NCI-H510A (cell line): ENCODE data around the gene TLX2.
"Not testable (repeated sequence)": the region's sequence is repeated elsewhere in the genome, so short reads cannot be mapped to it uniquely, and the experiment has no call there.

Source experiments
- DNase-seq: peaks from one replicate; lab custom pipeline; 2025; lab: John Stamatoyannopoulos, UW

TLX2 gene

DNA sequence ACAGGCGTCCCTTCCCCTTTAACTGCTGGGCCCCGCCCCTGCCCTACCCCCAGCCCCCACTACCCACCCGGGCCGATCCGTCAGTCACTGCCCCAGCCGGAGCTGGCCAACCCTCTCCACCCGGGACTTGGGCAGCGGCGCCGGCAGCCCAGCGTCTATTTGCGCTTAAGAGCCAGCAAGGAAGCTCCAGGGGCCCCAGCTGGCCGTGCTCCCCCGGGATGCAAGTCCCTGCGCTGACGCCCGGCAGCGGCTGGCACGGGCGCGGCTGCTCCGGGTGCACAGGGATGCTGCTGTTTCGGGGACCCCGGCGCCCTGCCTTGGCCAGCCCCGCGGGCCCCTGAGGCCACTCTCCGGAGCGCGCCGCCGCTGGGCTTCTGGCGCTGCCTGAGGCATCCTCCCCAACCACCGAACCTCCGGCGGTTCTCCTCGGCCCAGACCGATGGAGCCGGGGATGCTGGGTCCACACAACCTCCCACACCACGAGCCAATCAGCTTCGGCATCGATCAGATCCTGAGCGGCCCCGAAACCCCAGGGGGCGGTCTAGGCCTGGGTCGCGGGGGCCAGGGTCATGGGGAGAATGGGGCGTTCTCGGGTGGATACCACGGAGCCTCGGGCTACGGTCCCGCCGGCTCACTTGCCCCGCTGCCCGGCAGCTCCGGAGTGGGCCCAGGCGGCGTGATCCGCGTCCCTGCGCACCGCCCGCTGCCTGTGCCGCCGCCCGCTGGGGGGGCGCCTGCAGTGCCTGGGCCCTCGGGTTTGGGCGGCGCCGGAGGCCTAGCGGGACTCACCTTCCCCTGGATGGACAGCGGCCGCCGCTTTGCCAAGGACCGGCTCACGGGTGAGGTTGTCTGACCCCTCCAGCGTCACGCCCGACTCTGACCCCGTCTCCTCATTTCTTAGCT, at the start of gene TLX2:
TLX2 (plus strand) TSS at position 83 of the 903 bp plus-strand sequence; CDS start at position 440, 357 bp downstream.
- no peak for DNase-seq

DNA sequence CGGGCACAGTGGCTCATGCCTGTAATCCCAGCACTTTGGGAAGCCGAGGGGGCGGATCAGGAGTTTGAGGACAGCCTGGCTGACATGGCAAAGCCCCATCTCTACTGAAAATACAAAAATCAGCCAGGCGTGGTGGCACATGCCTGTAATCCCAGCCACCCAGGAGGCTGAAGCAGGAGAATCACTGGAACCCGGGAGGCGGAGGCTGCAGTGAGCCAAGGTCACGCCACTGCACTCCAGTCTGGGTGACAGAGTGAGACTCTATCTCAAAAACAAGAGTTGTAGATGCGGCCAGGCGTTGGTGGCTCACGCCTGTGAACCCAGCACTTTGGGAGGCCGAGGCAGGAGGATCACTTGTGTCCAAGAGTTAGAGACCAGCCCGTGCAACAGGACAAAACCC, 43.5 kb upstream of the TLX2 start:
- DNase-seq, result not testable (repeated sequence)

DNA sequence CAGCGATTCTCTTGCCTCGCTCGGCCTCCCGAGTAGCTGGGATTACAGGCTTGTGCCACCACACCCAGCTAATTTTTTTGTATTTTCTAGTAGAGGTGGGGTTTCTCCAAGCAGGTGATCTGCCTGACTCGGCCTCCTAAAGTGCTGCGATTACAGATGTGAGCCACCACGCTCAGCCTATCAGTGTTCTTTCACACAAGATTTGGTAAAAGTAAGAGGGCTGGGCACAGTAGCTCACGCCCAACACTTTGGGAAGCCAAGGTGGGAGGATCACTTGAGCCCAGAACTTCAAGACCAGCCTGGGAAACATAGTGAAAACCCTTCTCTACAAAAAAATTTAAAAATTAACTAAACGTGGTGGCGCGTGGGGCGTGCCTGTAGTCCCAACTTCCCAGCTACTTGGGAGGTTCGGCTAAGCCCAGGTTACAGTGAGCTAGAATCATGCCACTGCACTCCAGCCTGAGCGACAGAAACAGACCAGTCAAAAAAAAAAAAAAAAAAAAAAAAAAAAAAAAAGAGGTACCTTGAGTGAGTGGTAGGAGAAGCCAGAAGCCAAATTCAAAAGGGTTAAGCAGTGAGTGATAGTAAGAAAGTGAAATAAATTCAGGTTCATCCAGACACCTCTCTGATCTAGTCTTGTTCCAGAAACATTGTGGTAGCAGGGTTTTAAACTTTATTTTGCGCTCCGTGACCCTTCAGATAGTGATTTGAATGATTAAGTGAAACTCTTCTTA, 42.8 kb upstream of the TLX2 start:
- no peak for DNase-seq

DNA sequence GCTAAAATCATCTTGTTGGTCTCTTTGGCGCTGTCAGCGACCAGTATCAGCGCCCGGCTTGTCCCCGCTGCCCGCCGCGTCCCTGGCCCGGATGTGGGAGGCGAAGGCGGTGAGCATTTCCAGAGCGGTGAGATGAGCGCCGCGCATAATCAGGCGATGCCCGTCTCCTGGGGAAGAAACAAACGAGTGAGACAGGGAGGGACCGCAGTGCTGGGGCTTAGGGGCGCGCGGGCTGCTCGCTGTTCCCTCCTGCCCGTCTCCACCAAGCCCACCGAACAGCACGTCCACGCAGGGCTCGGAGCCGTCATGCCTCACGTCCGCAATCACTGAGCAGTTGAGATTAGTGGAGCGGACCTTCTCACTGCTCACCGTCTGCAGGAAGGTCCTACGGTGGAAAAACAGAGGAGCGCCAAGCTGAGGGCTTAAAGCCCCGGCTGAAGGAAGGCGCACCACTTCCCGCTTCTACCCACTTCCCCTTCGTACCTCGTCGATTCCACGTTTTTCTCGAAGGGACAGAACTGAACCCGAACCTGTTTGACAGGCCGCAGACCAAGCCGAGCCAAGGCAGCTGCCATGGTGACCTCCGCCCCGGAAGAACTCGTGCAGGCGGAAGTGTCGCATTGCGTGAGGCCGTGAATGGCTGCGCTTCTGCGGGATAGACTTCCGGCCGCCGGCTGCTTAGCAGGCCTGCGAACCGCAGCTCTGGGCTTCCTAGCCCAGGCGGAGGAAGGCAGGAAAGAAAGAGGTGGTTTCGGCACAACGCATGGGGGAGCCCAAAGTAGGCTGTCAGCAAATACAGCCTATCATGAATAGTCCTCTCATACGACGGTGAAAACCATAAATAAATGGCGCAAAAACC, 41.9 kb upstream of the TLX2 start, which contains the start of gene MRPL53:
MRPL53 (minus strand) TSS at position 595 of the 859 bp plus-strand sequence; CDS start at position 575, 20 bp downstream.
- peak; percentile 93 for DNase-seq

DNA sequence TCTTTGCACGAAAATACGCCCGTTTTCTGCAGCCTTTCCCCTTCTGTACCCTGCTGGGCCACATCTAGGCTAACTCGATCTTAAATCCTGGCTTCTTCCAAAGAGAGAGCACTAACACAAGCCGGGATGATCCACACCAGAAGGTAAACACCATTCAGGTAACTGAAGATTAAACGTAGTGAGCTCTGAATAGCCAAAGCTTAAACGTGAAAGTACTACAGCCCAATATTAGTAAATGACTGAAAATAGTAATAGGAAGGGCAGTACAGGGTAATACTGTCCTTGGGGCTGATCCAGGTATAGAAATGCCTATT, 41.3 kb upstream of the TLX2 start:
- DNase-seq, result no peak

DNA sequence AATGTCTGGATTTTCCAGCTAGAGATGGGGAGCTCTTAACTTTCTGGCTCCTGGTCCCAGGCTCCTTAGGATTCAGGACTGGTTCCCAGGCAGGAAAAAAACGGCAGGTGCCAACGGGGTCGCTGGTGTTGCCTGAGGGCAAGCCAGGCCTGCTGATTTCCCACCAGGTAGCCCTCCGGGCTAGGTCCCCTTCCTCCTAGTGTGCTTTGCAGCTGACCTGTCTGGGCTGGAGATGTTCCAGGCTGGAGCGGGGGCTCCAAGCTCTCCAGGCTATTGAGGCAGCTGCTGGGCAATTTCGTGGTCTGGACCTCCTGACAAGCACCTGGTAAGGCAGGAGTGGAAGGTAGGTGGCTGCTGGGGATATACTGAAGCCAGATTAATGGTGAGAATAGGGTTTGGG, 39.8 kb upstream of the TLX2 start:
- DNase-seq, result no peak

DNA sequence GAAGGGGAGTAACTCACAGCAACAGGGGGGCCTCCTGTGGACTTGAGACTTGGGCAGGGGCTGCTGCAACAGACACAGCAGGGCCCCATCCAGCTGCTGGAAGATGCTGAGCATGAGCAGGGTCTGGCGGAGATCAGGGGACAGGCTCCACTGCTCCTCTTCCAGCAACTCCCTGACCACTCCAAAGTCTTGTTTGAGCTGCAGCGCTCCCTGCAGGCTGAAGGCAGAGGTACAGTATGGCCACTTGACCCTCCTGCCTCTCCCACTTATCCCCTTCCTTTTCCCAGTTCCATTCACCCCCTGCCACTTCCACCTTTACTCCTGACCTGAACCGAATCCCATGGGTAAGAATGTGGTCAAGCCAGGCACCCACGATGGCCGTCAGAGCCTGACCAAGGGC, 39.4 kb upstream of the TLX2 start:
- DNase-seq, result no peak

DNA sequence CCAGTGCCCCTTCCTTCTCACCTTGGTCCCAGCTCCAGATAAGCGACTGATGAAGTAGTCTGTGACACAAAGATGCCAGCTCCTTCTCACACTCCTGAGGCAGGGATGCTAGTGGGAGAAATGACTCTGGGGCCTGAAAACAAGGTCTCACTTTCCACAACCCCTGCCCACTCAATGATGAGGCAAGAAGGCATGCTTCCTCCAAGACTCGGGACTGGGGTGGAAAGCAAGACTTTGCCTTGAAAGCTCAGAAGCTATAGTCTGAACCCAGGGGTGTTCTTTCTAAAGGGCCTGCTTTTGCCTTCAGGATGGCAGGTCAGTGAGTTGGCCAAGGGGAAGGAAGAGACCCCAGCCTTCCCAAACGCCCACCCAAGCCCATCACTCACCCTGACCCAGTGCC, 32.8 kb upstream of the TLX2 start:
- no peak for DNase-seq

DNA sequence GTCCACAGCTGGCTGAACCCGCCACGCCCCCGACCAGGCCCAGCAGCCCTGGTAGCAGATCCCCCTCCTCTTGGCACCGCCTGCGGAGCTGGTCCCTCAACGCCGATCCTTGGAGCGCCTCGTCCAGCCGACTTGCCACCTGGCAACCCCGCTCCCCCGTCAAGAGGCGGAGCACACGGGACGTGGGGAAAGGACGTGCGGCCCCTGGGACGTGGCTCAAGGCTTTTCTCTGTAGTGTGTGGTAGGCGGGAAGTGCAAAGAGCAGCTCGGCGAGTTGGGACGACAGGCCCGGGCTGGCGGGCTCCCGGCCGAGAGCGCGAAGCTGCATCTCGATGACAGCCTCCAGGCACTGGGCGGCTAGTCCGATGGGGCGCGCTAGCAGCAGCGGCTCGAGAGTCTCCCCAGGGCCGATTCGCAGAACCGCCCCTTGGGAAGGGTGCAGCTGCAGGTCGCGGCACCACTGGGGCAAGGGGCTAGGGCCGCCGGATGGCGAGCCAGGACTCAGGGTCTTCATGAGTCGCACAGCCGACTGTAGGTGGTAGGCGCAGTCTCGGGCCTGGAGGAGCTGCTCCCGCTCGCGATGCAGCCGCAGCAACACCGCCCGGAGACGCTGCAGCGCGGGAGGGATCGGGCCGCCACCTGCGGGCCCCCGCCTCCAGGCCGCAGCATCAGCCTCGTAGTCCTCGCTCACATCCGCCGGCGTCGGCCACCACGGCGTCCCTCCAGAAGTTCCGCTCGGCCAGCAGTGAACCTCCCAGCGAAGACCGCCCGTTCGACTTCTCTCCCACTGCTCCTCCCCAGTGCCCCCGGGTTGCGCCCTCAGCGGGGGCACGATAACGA, 32.1 kb upstream of the TLX2 start:
- peak; percentile 35 for DNase-seq

DNA sequence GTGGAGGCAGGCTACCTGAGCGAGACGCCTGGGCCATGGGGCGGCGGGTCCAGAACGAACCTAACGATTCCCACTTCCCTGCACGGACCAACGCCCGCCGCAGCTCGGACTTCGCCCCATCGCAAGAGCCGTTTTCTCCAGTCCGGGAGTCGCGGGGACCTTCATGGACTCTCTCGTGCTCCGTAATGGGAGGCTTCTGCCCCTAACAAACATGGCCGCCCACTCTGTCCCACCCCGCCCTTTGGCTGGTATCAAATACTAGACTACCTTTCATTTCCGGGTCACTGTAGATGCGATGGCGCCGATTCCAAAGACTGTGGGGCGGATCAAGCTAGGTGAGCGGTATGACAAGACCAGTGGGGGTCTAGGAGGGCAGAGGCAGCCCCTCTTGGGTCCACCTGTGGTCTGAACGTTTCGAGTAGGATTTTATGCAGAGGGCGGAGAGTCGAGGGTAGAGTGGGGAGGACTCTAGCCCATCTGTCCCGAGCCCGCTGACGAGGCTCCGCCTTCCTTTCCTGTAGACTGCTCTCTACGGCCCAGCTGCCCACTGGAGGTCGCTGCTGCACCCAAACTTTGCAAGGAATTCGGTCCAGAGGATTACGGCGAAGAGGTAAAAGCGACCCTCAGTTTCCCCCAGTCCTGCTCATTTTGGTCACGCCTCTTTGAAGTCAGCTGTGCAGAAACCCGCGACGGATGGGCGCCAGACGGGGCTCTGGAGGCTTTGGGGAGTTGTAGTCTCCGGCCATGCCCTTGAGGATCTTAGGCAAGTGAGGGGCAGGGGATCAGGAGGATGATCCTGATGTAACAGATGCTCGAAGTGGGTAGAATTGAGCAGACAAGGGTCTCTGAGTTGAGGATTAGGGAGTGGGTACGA, 31.2 kb upstream of the TLX2 start, which contains the start of the genes CCDC142 and TTC31:
CCDC142 (minus strand) TSS at position 198 of the 874 bp plus-strand sequence; CDS start at position 37, 161 bp downstream.
TTC31 (plus strand) TSS at position 281 of the 874 bp plus-strand sequence; CDS start at position 296, 15 bp downstream.
- DNase-seq, result peak; percentile 93

DNA sequence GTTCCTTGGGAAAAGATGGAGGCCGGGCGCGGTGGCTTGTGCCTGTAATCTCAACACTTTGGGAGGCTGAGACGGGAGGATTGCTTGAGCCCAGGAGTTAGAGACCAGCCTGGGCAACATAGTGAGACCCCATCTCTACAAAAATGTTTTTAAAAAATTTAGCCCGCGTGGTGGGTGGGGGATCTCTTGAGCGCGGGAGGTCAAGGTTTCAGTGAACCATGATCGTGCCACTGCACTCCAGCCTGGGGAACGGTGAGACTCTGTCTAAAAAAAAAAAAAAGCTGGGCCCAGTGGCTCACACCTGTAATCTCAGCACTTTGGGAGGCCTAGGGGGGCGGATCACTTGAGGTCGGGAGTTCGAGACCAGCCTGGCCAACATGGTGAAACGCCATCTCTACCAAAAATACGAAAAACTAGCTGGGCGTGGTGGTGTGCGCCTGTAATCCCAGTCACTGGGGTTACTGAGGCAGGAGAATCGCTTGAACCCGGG, 30.5 kb upstream of the TLX2 start:
- DNase-seq, result not testable (repeated sequence)

DNA sequence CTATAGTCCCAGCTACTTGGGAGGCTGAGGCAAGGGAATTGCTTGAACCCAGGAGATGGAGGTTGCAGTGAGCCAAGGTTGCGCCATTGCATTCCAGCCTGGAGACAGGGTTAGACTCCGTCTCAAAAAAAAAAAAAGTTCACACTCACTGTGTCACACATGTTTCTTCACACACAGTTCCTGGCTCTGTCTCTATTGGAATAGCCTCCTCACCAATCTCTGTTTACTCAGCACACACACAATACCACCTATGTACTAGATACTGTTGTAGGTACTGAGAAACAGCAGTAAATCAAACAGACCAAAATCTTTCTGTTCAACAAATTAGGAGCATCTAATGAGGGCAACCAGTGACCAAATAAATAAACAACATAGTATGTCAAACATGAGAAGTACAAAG, 28.1 kb upstream of the TLX2 start:
- no peak for DNase-seq

DNA sequence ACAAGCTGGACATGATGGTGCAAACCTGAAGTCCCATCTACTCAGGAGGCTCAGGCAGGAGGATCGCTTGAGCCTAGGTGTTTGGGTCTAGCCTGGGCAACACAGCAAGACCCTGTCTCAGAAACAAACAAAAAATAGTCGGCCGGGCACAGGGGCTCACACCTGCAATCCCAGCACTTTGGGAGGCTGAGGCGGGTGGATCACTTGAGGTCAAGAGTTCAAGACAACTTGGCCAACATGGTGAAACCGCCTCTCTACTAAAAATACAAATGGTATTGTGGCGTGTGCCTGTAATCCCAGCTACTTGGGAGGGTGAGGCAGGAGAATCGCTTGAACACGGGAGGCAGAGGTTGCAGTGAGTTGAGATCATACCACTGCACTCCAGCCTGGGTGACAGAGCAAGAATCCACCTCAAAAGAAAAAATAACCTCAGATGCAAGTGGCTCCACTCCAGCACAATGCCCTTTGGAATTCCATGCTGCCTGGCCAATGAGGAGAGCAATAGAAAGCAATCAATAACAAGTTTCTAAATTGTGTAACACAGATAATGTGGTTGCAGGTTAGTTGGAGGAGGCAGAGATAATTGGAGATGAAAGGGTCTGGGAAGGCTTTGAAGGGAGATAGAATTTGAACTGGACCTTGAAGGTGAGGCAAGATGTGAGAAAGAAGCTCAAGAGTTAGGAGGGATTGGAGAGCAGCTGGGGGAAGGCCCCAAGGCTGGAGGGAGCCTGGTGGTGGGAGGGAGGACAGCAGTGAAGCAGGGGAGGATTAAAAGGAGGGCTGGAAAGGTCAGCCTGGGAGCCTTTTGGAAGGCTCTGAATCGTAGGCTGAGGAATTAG, 25.4 kb upstream of the TLX2 start:
- DNase-seq, result no peak

DNA sequence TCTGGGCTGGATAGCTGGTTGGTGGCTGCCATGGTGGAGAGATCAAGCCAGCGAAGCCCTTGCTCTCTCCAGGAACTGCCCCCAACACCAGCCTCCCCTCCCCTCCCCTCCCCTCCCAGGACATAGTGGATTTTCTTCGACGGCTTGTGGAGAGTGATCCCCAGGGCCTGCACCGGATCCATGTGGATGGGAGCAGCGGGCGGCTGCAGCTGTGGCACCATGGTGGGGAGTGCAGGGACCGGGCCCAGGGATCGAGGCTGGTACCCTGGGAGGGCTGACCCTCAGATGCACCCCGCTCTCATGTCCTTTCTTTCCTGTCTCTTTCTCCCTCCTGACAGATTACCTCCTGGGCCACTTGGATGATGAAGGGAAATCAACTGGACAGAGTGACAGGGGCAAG, 24.3 kb upstream of the TLX2 start:
- DNase-seq, result no peak

DNA sequence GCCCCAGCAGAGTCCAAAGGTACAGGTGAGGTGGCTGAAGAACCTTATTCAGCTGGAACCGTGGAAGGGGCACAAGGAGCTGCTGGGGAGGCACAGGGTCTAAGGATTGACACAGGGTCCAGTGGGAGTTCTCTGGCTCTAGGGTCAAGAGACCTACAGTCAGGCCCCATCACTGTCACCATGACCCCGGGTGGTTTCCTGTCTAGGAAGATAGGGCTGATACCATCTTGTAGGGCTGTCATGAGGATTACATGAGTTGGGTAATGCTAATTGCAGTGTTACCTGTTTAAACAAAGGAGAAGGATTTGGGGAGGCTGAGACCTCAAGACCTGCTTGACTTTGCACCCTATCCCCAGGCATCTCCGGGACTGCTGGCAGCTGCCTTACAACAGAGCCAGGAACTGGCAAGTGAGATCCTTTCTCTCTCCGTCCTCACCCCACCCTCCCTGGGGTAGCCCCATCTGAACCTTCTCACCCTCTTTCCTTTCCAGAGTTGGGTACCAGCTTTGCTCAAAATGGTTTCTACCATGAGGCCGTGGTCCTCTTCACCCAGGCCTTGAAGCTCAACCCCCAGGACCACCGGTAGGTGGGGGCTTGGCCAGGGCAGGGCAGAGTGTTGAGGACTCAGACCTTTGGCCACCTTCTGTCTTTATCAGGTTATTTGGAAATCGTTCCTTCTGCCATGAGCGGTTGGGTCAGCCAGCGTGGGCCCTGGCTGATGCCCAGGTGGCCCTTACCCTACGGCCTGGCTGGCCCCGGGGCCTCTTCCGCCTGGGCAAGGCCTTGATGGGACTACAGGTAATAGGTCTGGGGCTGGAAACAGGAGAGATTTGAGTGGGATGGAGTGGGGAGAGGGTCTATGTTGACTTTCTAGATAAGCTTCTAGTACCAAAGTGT, 22.4 kb upstream of the TLX2 start:
- DNase-seq, result no peak

DNA sequence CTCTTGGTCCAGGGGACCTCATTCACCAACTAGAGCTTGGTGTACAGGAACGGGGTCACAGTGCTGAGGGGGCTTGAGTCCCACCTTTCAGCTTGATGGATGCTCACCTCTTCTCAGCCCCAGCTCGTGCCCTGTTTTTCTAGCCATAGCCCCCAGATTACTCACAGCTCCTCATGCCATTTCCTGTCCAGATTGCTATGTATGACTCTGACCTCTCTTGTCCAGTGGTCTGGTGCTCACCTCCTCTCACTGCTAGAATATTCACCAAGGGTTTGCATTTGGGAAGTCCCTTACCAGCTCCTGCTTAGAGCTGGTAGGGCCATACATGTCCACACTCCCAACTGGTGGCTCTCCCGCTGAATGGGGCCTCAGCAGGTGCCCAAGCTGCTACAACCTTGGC, 20.7 kb upstream of the TLX2 start:
- no peak for DNase-seq

DNA sequence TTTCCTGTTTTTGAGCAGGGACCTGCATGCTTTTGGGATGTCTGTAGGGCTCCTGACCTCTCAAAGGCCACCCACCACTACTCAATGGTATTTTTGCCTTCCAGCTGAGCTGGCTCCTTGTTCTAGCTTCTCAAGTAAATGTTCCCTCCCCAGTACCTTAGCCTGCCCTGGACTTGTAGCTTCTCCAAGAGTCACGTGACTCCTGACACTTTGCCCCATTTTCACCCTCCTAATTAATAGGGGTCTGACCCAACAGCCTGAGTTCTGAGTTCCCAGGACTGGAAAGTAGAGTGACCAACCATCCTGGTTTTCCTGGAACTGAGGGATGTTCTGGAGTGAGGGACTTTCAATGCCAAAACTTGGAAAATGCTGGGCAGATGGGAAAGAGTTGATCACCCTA, 18.8 kb upstream of the TLX2 start:
- DNase-seq, result no peak
